Fibroblast of skin of left biceps (primary cell): Measurements from ENCODE around the gene MAPK7.
A peak's percentile ranks its signal among the peaks of the same experiment; 100 is the strongest.

ENCODE experiments used
- DNase-seq, 2 experiments: peaks; one replicate each; pipeline ENCODE4 v3.0.0-alpha.2; 2013; ENCODE audit warnings: low read depth in 2 of 2

The MAPK7 gene

DNA sequence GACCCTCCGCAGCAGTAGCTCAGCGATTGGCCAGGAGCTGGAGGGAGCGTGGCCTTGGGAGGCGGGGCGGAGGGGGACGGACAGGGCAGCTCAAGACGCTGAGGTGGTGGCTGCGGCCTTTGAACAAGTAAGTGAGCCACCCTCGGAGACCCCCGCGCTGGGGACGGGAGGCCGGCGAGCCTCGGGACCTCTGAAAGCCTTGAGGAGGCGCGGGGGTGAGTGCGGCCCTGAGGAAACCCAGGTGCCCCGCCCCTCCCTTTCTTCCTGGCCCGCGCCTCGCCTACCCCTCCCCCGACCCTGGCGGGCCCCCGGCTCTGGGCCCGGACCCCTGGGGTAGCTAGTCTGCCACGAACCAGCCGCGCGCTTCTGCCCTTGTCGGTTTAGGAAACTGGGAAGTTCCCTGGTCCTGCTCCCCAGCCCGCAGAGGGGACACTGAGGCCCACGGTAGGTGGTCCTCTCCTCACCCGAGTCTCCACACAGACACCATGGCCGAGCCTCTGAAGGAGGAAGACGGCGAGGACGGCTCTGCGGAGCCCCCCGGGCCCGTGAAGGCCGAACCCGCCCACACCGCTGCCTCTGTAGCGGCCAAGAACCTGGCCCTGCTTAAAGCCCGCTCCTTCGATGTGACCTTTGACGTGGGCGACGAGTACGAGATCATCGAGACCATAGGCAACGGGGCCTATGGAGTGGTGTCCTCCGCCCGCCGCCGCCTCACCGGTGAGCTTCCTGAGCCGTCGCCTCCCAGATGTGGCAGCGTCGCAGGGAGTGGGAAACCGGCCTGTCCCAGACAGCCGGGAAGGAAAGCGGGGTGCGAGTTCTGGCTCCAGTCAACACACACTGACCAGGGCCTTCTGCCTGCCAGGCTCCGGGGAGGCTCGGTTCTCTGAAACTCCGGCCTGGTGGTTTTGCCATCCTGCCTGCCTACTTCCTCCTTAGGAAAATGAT is at the start of gene MAPK7:
Gene MAPK7, plus strand, starts transcription at position 83 of the 945 bp plus-strand sequence. Its CDS starts 403 bp downstream, at position 486.
- DNase-seq = no peak

- no peak for DNase-seq
These were observed 49.2 kb upstream of the MAPK7 start for GRCh38 chr17:19329136-19329535.

DNA sequence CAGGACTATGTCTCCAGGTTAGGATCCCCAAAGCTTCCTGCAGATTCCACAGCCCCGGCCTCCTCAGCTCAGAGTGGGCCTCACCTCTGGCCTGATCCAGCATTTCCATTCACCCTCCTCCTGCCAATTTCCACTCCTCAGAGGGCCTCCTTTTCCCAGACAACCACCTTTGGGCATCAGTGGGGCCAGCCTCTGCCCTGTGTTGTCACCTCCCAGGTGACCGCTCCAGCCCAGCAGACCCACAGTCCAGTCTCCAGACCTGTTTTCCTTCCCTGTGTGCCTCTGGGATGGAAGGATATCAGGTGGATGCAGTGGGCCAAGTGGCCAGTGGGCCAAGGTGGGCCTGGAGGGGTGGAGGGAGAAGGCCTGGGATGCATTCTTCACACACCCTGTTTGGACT is 48.5 kb upstream of the MAPK7 start:
- no peak for DNase-seq

GRCh38 chr17:19330271-19330670 is 48.0 kb upstream of the MAPK7 start:
- no peak for DNase-seq

GRCh38 chr17:19331134-19331533 is 47.2 kb upstream of the MAPK7 start:
- peak; percentile 60 to 66 for DNase-seq

DNA sequence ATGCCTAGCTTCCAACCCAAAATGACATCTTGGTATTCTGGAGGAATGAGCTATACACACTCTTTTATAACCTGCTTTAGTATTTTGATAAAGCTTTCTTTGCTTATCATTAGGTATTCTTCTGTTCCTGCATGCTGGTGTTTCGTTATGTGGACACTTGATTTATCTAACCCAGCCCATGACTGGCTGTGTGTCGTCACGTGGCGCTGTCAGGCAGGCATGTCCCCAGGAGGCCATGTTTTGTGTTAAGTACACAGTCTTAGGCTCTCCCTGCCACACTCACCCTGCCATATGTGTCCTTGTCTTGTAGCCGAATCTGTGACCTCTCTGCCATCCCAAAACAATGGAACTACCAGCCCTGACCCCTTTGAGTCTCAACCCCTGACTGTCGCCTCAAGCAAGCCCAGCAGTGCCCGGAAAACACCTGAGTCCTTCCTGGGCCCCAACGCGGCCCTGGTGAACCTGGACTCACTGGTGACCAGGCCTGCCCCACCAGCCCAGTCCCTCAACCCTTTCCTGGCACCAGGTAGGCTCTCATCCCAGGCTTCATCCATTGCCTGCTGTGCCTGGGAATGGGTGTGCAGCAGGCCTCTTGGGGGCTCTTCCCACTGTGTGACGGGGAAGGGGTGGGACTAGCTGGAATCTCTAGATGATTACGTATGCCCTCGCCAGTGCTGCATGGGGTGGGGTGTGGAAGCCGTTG is 46.6 kb upstream of the MAPK7 start:
- no peak for DNase-seq

- no peak for DNase-seq
These were observed 45.7 kb upstream of the MAPK7 start for GRCh38 chr17:19332371-19333131.

DNA sequence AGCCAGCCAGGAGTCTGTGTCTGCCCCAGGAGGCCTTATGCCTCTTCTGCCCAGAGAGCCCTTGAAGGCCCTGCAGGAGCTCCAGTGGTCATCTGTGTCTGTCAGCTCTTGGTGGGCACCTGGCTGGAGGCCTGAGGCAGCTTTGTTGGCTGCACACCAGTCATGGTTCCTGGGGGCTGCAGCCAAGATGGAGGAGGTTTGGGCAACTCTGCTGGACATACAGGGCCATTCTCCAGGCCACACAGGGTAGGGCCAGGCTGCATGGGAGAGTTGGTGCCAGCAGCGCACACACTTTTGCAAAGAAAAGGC is 45.2 kb upstream of the MAPK7 start:
- DNase-seq = no peak

GRCh38 chr17:19333736-19334290 is 44.5 kb upstream of the MAPK7 start:
- no peak for DNase-seq

GRCh38 chr17:19334331-19334730 is 44.0 kb upstream of the MAPK7 start:
- DNase-seq = no peak

- no peak for DNase-seq
These were observed 42.2 kb upstream of the MAPK7 start for GRCh38 chr17:19335951-19336631.

DNA sequence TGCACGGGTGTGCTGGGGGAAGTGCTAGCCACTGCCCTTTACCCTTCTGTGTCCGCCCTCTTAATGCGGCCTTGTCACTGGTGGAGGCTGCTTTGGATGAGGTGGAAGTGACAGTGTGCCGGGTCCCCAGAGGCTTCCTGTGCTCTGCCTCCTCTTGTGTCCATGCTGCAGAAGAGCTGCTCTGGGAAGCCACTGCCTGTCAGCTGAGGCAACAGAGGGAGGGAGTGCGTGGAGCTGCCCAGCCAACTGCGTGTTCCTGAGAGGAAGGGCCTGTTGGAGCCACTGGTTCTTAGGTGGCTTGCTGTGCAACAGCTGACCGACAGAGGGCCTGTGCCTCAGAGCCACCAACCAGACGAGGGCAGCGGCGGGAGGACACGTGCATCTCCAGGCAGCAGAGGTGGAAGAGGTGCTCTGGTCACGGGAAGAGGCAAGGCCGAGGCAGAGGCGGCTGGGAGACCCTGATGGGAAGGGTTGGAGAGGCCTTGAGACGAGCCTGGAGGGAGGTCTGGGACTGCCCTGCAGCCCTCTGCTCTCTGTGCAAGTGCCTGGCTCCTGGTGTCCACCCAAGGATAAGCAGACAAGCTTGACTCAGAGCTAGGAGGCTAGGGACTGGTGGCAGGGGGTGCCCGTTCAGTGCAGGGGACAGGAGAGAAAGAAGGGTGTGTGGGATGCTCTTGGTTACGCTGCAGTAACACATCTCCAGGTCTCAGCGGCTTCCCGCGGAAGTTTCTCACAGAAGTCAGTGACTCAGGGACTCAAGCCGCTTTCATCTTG is 41.2 kb upstream of the MAPK7 start:
- no peak for DNase-seq

DNA sequence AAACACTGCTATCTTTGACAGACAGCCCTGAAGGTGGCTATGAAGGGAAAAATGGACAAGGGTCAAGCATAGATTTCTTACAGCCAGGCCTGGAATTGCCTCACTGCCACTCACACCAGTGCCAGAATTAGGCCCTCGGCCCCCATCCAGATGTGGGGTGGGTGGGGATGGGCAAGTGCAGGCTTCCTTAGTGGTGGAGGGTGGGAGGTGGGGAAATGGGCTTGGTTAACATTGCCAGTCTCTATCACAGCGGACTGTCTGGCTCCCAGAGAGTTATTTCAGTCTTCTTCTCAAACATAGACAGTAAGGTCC is 40.6 kb upstream of the MAPK7 start:
- DNase-seq = no peak

DNA sequence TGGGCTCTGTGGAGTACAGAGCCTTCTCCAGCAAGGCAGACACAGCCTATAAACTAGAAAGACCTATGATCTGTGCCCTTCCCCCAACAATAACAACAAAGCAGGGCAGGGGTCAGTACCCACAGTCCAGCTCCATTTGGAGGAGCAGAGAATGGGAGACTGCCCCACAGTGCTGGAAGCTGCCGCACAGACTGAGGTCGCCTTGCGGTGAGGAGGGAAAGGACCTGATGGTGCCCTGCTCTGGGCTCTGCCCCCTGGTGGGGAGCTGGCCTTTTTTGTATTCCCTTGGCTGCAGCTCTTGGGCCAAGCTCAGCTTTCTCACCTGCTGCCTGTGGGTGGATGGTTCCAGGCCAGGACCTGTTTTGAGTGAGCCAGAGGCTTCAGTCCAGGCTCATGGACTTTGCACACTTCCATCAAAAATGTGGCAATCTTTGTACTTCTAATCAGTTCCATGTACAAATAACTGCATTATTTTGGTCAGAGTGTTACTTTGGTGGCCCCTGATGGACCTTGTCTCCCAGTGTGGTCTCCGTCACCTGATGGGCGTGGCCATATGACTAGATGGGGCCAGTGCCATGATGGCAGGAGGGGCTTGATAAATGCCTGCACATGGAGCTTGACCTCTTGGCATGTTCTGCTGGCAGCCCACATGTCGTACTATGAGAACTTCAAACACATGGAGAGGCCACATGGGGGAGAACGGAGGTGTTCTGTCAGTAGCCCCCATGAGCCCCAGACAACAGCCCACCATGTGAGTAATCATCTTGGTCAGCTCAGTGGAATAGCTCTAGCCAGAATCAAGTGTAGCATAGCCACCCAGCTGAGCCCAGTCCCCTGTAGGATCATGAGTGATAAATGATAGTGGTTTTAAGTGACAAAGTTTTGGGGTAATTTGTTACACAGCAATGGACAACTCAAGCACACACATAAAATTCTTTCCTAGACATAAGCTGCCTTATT is 40.0 kb upstream of the MAPK7 start:
- DNase-seq = no peak

- DNase-seq = no peak
These were observed 38.9 kb upstream of the MAPK7 start for GRCh38 chr17:19339341-19339815.

GRCh38 chr17:19341211-19341631 is 37.1 kb upstream of the MAPK7 start:
- DNase-seq = no peak

GRCh38 chr17:19341641-19342610 is 36.4 kb upstream of the MAPK7 start:
- DNase-seq = peak in 1 of 2 experiments; percentile 7

DNA sequence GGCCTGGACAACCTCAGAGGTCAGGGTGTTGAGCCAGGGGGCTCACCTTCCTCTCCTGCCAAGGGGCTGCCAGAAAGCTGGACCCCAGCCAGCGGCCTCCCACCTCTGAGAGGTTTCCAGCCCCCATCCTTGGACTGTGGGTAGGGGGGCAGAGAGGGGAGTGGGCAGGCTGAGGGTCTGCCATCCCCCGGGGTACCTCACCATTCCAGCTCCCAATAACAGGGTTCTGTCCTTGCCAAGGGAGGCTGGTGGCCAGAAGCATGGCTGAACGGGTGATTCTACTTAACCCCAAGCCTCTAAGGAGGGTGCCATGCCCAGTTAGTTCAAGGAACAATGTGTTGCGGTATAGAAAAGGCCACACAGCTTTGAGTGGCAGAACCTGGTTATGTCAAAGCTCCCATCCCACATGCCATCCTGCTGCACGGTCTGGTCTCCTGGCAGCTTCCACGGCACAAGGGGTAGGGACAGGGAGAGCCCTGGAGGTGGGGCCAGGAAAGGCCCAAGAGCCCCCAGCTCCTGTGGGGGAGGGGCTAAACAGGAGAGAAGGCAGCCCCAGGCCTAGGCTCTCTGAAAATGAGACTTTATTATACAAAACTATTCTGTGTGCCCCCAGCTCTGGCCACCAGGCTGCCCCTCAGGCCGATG is 35.6 kb upstream of the MAPK7 start:
- no peak for DNase-seq
